Neural progenitor cell (in vitro differentiated cells): Measurements from ENCODE around the gene CCDC93. TPM values are rescaled to one million over a fixed set of nuclear protein-coding genes. Genes with fewer than 3 reads are reported as not detected.
A peak's percentile ranks its signal among the peaks of the same experiment; 100 is the strongest.

Experiments used
- DNase-seq: peaks from one replicate; pipeline ENCODE4 v3.0.0-alpha.2; 2016; ENCODE audit warnings: low spot score
- H2AFZ ChIP-seq: fragments of 200-600 bp; sonication (generic); replicated peaks from 2 replicates; pipeline ENCODE4 v1.6.1; 2016; ENCODE audit warnings: antibody characterized with exemption
- H3F3A ChIP-seq: fragments of 200-600 bp; sonication (generic); 2 replicates; pipeline ENCODE4 v1.6.1; 2016; ENCODE audit warnings: antibody characterized with exemption, low read depth
- H3K27ac ChIP-seq: fragments of 200-600 bp; sonication (generic); 2 replicates; pipeline ENCODE4 v1.5.1; 2016; ENCODE audit warnings: mild to moderate bottlenecking
- H3K27me3 ChIP-seq: fragments of 200-600 bp; sonication (generic); 2 replicates; pipeline ENCODE4 v1.6.1; 2016; ENCODE audit warnings: mild to moderate bottlenecking, moderate library complexity
- H3K36me3 ChIP-seq: fragments of 200-600 bp; sonication (generic); 2 replicates; pipeline ENCODE4 v1.5.1; 2016
- H3K4me1 ChIP-seq: fragments of 200-600 bp; sonication (generic); 2 replicates; pipeline ENCODE4 v1.6.1; 2016; ENCODE audit warnings: mixed run types
- H3K4me2 ChIP-seq: fragments of 200-600 bp; sonication (generic); 2 replicates; pipeline ENCODE4 v1.6.1; 2016
- H3K4me3 ChIP-seq: fragments of 200-600 bp; sonication (generic); 2 replicates; pipeline ENCODE4 v1.5.1; 2016
- H3K79me2 ChIP-seq: fragments of 200-600 bp; sonication (generic); 2 replicates; pipeline ENCODE4 v1.6.1; 2016; ENCODE audit warnings: low read depth
- H3K9ac ChIP-seq: fragments of 200-600 bp; sonication (generic); 2 replicates; pipeline ENCODE4 v1.6.1; 2016
- H3K9me3 ChIP-seq: fragments of 200-600 bp; sonication (generic); 2 replicates; pipeline ENCODE4 v1.5.1; 2016; ENCODE audit warnings: low read depth
- H4K20me1 ChIP-seq: fragments of 200-600 bp; sonication (generic); 2 replicates; pipeline ENCODE4 v1.6.1; 2016; ENCODE audit warnings: low read depth
- H3K27ac Mint-ChIP-seq: 3 replicates; pipeline ENCODE4 v1.8.0; 2021; ENCODE audit warnings: mixed read lengths
- H3K27me3 Mint-ChIP-seq: 2 replicates; pipeline ENCODE4 v1.8.0; 2022; ENCODE audit warnings: low read depth, mild to moderate bottlenecking, inconsistent platforms, moderate library complexity, mixed read lengths; ENCODE audit not compliant: insufficient read depth
- H3K36me3 Mint-ChIP-seq: 3 replicates; pipeline ENCODE4 v1.8.0; 2021; ENCODE audit warnings: mixed read lengths
- H3K4me1 Mint-ChIP-seq: 3 replicates; pipeline ENCODE4 v1.8.0; 2021; ENCODE audit warnings: mixed read lengths
- H3K4me3 Mint-ChIP-seq: 3 replicates; pipeline ENCODE4 v1.8.0; 2021; ENCODE audit warnings: mild to moderate bottlenecking, moderate library complexity, mixed read lengths
- H3K9me3 Mint-ChIP-seq: 3 replicates; pipeline ENCODE4 v1.8.0; 2020; ENCODE audit warnings: mixed read lengths
- EZH2 ChIP-seq: fragments of 200-600 bp; sonication (generic); IDR thresholded peaks from 2 replicates; pipeline ENCODE4 v1.6.1; 2017; ENCODE audit warnings: antibody characterized with exemption, mild to moderate bottlenecking, moderate library complexity
- EZH2phosphoT487 ChIP-seq: fragments of 200-600 bp; sonication (generic); IDR thresholded peaks from 2 replicates; pipeline ENCODE4 v1.6.1; 2017; ENCODE audit warnings: antibody characterized with exemption
- total RNA-seq: library from RNA; depleted of rRNA; stranded (reverse); fragments of >200 nt; gene quantifications from 2 replicates; pipeline ENCODE4 v1.2.3, GENCODE V29; 2015; ENCODE audit warnings: low replicate concordance
- TF ChIP-seq, protein P1 (sequence below): fragments of 200-600 bp; sonication (generic); IDR thresholded peaks from 2 replicates; pipeline ENCODE4 v1.5.1; 2017; ENCODE audit warnings: antibody characterized with exemption, mild to moderate bottlenecking

Gene CCDC93
- total RNA-seq, 1 donor from 2014 or later, result 21.0 TPM

GRCh38 chr2:118010473-118010872 lies 3.4 kb downstream of the CCDC93 start:
- H3K27me3 ChIP-seq, result peaks cover 20% of the 10 kb centered on the region
- Mint-ChIP-seq H3K4me3 (no peak overlapping the region), H3K9me3 (no peaks in the 10 kb centered on the region), H3K27ac (no peak overlapping the region), H3K36me3 (peaks cover 5% of the 10 kb centered on the region), H3K4me1 (peaks cover 19% of the 10 kb centered on the region), H3K27me3 (peaks cover 9% of the 10 kb centered on the region)
- no peak overlapping the region for H3K4me2 ChIP-seq
- no peak overlapping the region for H3K9ac ChIP-seq
- H4K20me1 ChIP-seq, result peaks cover 13% of the 10 kb centered on the region
- H3K79me2 ChIP-seq, result peaks cover 34% of the 10 kb centered on the region
- TF ChIP-seq EZH2, result no peak
- DNase-seq, result no peak
- no peak overlapping the region for H3K4me3 ChIP-seq
- H3K9me3 ChIP-seq, result no peaks in the 10 kb centered on the region
- H3K36me3 ChIP-seq, result no peaks in the 10 kb centered on the region
- peaks cover 4% of the 10 kb centered on the region for H3K4me1 ChIP-seq
- H3F3A ChIP-seq, result peaks cover 4% of the 10 kb centered on the region
- H3K27ac ChIP-seq, result no peak overlapping the region
- H2AFZ ChIP-seq, result no peak overlapping the region

DNA sequence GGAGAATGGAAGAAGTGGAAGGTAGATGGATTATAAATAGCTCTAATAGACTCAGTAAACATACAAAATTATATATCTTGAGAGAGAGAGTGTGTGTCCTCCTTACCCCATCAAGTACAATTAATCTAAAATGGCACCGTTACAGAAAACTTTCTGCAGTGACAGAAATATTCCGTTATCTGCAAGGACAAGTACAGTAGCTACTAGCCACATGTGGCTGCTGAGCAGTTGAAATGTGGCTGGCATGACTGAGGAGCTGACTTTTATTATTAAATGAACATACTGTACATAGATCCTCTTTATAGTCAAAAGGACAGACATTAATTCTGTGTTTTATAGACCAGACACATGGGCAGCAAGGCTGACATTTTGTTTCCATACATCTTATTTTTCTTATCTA lies 7.0 kb downstream of the CCDC93 start:
- H3K4me1 Mint-ChIP-seq, result peaks cover 8% of the 10 kb centered on the region
- no peak overlapping the region for H3K27ac Mint-ChIP-seq
- TF ChIP-seq, protein P1, sequence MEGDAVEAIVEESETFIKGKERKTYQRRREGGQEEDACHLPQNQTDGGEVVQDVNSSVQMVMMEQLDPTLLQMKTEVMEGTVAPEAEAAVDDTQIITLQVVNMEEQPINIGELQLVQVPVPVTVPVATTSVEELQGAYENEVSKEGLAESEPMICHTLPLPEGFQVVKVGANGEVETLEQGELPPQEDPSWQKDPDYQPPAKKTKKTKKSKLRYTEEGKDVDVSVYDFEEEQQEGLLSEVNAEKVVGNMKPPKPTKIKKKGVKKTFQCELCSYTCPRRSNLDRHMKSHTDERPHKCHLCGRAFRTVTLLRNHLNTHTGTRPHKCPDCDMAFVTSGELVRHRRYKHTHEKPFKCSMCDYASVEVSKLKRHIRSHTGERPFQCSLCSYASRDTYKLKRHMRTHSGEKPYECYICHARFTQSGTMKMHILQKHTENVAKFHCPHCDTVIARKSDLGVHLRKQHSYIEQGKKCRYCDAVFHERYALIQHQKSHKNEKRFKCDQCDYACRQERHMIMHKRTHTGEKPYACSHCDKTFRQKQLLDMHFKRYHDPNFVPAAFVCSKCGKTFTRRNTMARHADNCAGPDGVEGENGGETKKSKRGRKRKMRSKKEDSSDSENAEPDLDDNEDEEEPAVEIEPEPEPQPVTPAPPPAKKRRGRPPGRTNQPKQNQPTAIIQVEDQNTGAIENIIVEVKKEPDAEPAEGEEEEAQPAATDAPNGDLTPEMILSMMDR, result no peak
- TF ChIP-seq EZH2phosphoT487 (no peak), EZH2 (no peak)
- Histone ChIP-seq H3K9me3 (no peaks in the 10 kb centered on the region), H3K9ac (no peak overlapping the region), H3F3A (no peaks in the 10 kb centered on the region), H4K20me1 (peaks cover 3% of the 10 kb centered on the region), H3K27me3 (no peaks in the 10 kb centered on the region), H3K79me2 (peaks cover 18% of the 10 kb centered on the region), H3K36me3 (no peaks in the 10 kb centered on the region), H2AFZ (no peak overlapping the region), H3K27ac (no peak overlapping the region), H3K4me1 (no peaks in the 10 kb centered on the region), H3K4me3 (no peak overlapping the region), H3K4me2 (no peak overlapping the region)
- H3K9me3 Mint-ChIP-seq, result no peaks in the 10 kb centered on the region
- H3K36me3 Mint-ChIP-seq, result peaks cover 5% of the 10 kb centered on the region
- no peak for DNase-seq
- no peaks in the 10 kb centered on the region for H3K27me3 Mint-ChIP-seq
- H3K4me3 Mint-ChIP-seq, result no peak overlapping the region

DNA sequence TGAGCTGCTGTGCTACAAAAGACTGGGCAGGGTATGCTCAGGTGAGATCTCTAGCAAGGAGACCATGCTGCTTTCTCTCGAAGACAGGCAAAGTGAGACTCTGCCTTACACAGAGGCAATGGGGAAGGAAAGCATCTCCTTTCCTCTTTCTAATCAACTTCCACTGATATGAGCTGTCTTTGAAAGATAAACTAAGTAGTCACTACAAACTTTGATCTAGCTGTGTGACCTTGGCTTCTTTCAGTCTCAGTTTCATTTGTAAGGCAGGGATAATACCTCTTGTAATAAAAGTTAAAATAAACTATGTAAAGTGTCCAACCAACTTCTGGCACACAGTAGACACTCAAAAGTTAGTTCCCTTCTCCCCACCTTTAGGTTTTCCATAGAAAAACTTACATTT lies 7.5 kb downstream of the CCDC93 start:
- Histone ChIP-seq H3F3A (no peaks in the 10 kb centered on the region), H2AFZ (no peak overlapping the region), H3K4me2 (no peak overlapping the region), H3K9me3 (no peaks in the 10 kb centered on the region), H3K27ac (no peak overlapping the region), H3K36me3 (no peaks in the 10 kb centered on the region), H4K20me1 (no peaks in the 10 kb centered on the region), H3K4me3 (no peak overlapping the region), H3K79me2 (peaks cover 13% of the 10 kb centered on the region), H3K9ac (no peak overlapping the region), H3K27me3 (no peaks in the 10 kb centered on the region), H3K4me1 (no peaks in the 10 kb centered on the region)
- H3K36me3 Mint-ChIP-seq, result peaks cover 5% of the 10 kb centered on the region
- H3K27ac Mint-ChIP-seq, result no peak overlapping the region
- H3K4me3 Mint-ChIP-seq, result no peak overlapping the region
- peaks cover 2% of the 10 kb centered on the region for H3K4me1 Mint-ChIP-seq
- TF ChIP-seq, protein P1, result no peak
- TF ChIP-seq EZH2phosphoT487 (no peak), EZH2 (no peak)
- no peaks in the 10 kb centered on the region for H3K9me3 Mint-ChIP-seq
- no peak for DNase-seq
- H3K27me3 Mint-ChIP-seq, result no peaks in the 10 kb centered on the region

DNA sequence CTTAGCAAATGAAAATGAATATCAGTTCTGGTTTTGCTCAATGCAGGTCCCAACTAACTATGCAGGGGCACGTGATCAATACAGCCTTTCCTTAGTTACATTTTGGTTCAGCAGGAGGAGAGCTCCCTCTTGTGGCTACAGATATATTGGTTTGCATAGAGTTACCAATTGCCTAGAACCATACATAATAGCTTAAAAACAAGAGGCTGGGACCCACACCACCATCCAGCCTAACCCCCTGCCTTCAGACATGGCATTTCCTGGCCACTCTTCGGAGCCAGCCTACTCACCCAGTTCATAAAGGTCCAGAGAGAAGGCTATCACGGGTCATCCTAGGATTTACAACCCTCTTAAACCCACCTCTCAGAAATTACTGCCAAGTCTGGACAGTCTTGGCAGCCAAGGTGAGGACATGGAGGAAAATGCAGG lies 10.5 kb downstream of the CCDC93 start:
- H3K4me2 ChIP-seq, result no peak overlapping the region
- peak; percentile 79 for DNase-seq
- H3K27me3 ChIP-seq, result no peaks in the 10 kb centered on the region
- no peak overlapping the region for H3K9ac ChIP-seq
- H3K4me3 Mint-ChIP-seq, result no peak overlapping the region
- no peak overlapping the region for H3K4me3 ChIP-seq
- no peaks in the 10 kb centered on the region for H3K4me1 ChIP-seq
- TF ChIP-seq EZH2phosphoT487, result no peak
- TF ChIP-seq, protein P1, result peak; percentile 91
- H3K4me1 Mint-ChIP-seq, result peaks cover 2% of the 10 kb centered on the region
- H3K79me2 ChIP-seq, result no peaks in the 10 kb centered on the region
- no peaks in the 10 kb centered on the region for H3K27me3 Mint-ChIP-seq
- peaks cover 9% of the 10 kb centered on the region for H3K36me3 Mint-ChIP-seq
- H3K27ac Mint-ChIP-seq, result no peak overlapping the region
- no peaks in the 10 kb centered on the region for H3K36me3 ChIP-seq
- no peak overlapping the region for H2AFZ ChIP-seq
- H4K20me1 ChIP-seq, result no peaks in the 10 kb centered on the region
- no peaks in the 10 kb centered on the region for H3F3A ChIP-seq
- no peaks in the 10 kb centered on the region for H3K9me3 Mint-ChIP-seq
- H3K9me3 ChIP-seq, result no peaks in the 10 kb centered on the region
- no peak overlapping the region for H3K27ac ChIP-seq
